ENCODE measurements around the gene DNLZ. TPM values are rescaled to one million over a fixed set of nuclear protein-coding genes. Genes with fewer than 3 reads are reported as not detected.
A peak's percentile ranks its signal among the peaks of the same experiment; 100 is the strongest.
"Not testable (repeated sequence)": the region's sequence is repeated elsewhere in the genome, so short reads cannot be mapped to it uniquely, and the experiment has no call there.

Gene DNLZ
- total RNA-seq, 1 donor from 2014 or later, result 15.5 TPM

GRCh38 chr9:136353757-136354488 lies 9.6 kb downstream of the DNLZ start:
- intact Hi-C loops (cut with DNase I), result no loop called here

GRCh38 chr9:136353088-136353487 lies 10.5 kb downstream of the DNLZ start:
- intact Hi-C loops (cut with DNase I), result no loop called here
- no peak overlapping the region for H3K27ac ChIP-seq
- ATAC-seq, result no peak

More at GRCh38 chr9:136353757-136354488, 9.6 kb downstream of the DNLZ start:
- TF ChIP-seq CTCF (IDR thresholded peaks at IDR 0.05), result no peak
- H3K9me3 ChIP-seq, result no peaks in the 10 kb centered on the region
- H3K27me3 ChIP-seq, result no peaks in the 10 kb centered on the region
- DNase-seq (no peak), ATAC-seq (no peak)
- H3K36me3 ChIP-seq, result peaks cover 4% of the 10 kb centered on the region
- H3K27ac ChIP-seq, result peak overlapping the region; percentile 11
- no peak overlapping the region for H3K4me3 ChIP-seq
- H3K4me1 ChIP-seq, result no peaks in the 10 kb centered on the region

GRCh38 chr9:136352682-136353081 lies 10.9 kb downstream of the DNLZ start:
- H3K4me3 ChIP-seq, result no peak overlapping the region
- DNase-seq, result peak; percentile 81
- H3K9me3 ChIP-seq, result no peaks in the 10 kb centered on the region
- no peaks in the 10 kb centered on the region for H3K27me3 ChIP-seq
- no peaks in the 10 kb centered on the region for H3K4me1 ChIP-seq
- H3K36me3 ChIP-seq, result peaks cover 4% of the 10 kb centered on the region
- no peak for TF ChIP-seq CTCF (IDR thresholded peaks at IDR 0.05)
- ATAC-seq, result peak; percentile 62
- intact Hi-C loops (cut with DNase I), result no loop called here
- H3K27ac ChIP-seq, result no peak overlapping the region

More at GRCh38 chr9:136353088-136353487, 10.5 kb downstream of the DNLZ start:
- Histone ChIP-seq H3K4me3 (no peak overlapping the region), H3K36me3 (peaks cover 4% of the 10 kb centered on the region), H3K27me3 (no peaks in the 10 kb centered on the region), H3K4me1 (no peaks in the 10 kb centered on the region), H3K9me3 (no peaks in the 10 kb centered on the region)
- no peak for TF ChIP-seq CTCF (IDR thresholded peaks at IDR 0.05)
- DNase-seq, result no peak

- ATAC-seq; intact Hi-C loops (cut with DNase I): not testable (repeated sequence)
Observed at GRCh38 chr9:136351868-136352267, 11.7 kb downstream of the DNLZ start.

GRCh38 chr9:136351252-136351800 lies 12.2 kb downstream of the DNLZ start:
- no peaks in the 10 kb centered on the region for H3K27me3 ChIP-seq
- ATAC-seq, result no peak
- DNase-seq, result no peak
- intact Hi-C loops (cut with DNase I), result no loop called here
- no peaks in the 10 kb centered on the region for H3K9me3 ChIP-seq
- H3K36me3 ChIP-seq, result peaks cover 1% of the 10 kb centered on the region
- no peak overlapping the region for H3K4me3 ChIP-seq
- no peak overlapping the region for H3K27ac ChIP-seq
- no peak for TF ChIP-seq CTCF (IDR thresholded peaks at IDR 0.05)
- peaks cover 3% of the 10 kb centered on the region for H3K4me1 ChIP-seq

More at GRCh38 chr9:136351868-136352267, 11.7 kb downstream of the DNLZ start:
- not testable (repeated sequence) for H3K27me3 ChIP-seq, H3K9me3 ChIP-seq, H3K36me3 ChIP-seq, H3K27ac ChIP-seq, DNase-seq, H3K4me3 ChIP-seq, H3K4me1 ChIP-seq

- Histone ChIP-seq H3K4me1 (peaks cover 13% of the 10 kb centered on the region), H3K27me3 (no peaks in the 10 kb centered on the region), H3K27ac (no peak overlapping the region), H3K9me3 (no peaks in the 10 kb centered on the region), H3K4me3 (no peak overlapping the region), H3K36me3 (no peaks in the 10 kb centered on the region)
- TF ChIP-seq CTCF (IDR thresholded peaks at IDR 0.05), result no peak
- intact Hi-C loops (cut with DNase I), result no loop called here
- DNase-seq (no peak), ATAC-seq (no peak)
Observed at GRCh38 chr9:136349546-136349945, 14.0 kb downstream of the DNLZ start.
